ENCODE data around the gene RCHY1. TPM values are rescaled to one million over a fixed set of nuclear protein-coding genes. Genes with fewer than 3 reads are reported as not detected.
"Not testable (repeated sequence)": the region's sequence is repeated elsewhere in the genome, so short reads cannot be mapped to it uniquely, and the experiment has no call there.

The RCHY1 gene
- total and polyA plus RNA-seq, 12 donors = 7.4 to 54.2 (median 31.4) TPM

DNA sequence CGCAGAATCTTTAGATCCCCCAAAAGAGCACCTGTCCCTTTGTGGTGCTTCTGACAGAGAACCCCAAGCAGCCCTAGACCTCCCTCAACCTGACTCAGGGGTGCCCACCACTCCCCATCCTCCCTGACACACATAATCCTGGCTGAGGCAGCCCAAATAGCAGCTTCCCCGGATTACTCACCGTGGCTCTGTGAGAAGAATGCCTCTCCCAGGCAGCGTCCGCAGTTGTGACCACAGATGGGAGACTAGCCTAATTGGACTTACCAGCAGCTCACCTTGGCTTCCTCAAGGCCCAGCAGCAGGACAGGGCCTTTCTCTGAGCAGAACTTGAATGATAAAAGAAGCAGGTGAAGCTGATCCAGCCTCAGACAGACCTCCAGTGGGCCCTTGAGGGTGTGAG lies 31.3 kb upstream of the RCHY1 start:
- TF ChIP-seq, protein P1, sequence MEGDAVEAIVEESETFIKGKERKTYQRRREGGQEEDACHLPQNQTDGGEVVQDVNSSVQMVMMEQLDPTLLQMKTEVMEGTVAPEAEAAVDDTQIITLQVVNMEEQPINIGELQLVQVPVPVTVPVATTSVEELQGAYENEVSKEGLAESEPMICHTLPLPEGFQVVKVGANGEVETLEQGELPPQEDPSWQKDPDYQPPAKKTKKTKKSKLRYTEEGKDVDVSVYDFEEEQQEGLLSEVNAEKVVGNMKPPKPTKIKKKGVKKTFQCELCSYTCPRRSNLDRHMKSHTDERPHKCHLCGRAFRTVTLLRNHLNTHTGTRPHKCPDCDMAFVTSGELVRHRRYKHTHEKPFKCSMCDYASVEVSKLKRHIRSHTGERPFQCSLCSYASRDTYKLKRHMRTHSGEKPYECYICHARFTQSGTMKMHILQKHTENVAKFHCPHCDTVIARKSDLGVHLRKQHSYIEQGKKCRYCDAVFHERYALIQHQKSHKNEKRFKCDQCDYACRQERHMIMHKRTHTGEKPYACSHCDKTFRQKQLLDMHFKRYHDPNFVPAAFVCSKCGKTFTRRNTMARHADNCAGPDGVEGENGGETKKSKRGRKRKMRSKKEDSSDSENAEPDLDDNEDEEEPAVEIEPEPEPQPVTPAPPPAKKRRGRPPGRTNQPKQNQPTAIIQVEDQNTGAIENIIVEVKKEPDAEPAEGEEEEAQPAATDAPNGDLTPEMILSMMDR (IDR thresholded peaks at IDR 0.05) = no peak
- no peak for TF ChIP-seq POLR2A (IDR thresholded peaks at IDR 0.05)
- Histone ChIP-seq H3K9me3 (replicated peaks in 1 of 3) (no peaks in the 10 kb centered on the region), H3K27me3 (no peaks in the 10 kb centered on the region), H3K36me3 (replicated peaks in 1 of 2) (peaks cover 0 to 4% of the 10 kb centered on the region in 2 donors), H3K4me3 (no peak overlapping the region), H3K27ac (no peak overlapping the region), H3K4me1 (replicated peaks in 1 of 2) (no peaks in the 10 kb centered on the region)
- no peak for DNase-seq
- intact Hi-C loops (cut with DNase I) = no loop called here
- 90 to 98% (median 95%) methylated on average over 2 to 5 of the region's 5 CpGs for WGBS, 4 donors

GRCh38 chr4:75544870-75545269 lies 30.7 kb upstream of the RCHY1 start:
- 90 to 97% (median 95%) methylated on average over 3 of the region's 3 CpGs for WGBS, 4 donors
- intact Hi-C loops (cut with DNase I) = no loop called here
- no peaks in the 10 kb centered on the region for H3K27me3 ChIP-seq

DNA sequence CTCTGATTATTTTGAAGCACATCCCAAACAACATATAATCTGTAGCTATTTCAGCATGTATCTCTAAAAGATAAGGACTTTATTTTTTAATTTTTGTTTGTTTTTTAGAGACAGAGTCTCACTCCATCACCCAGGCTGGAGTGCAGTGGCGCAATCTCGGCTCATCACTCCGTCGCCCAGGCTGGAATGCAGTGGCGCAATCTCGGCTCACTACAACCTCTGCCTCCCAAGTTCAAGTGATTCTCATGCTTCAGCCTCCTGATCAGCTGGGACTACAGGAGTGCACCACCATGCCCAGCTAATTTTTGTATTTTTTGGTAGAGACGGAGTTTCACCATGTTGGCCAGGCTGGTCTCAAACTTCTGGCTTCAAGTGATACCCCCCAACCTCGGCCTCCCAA lies 30.0 kb upstream of the RCHY1 start:
- H3K4me3 ChIP-seq; H3K4me1 ChIP-seq (replicated peaks in 1 of 2); H3K9me3 ChIP-seq (replicated peaks in 1 of 3); H3K27me3 ChIP-seq; H3K27ac ChIP-seq; intact Hi-C loops (cut with DNase I); H3K36me3 ChIP-seq (replicated peaks in 1 of 2): not testable (repeated sequence)
- peak in 2 of 7 donors; percentile 4 to 28 for DNase-seq
- 87 to 91% (median 88%) methylated on average over 8 of the region's 8 CpGs for WGBS, 4 donors

More at GRCh38 chr4:75544870-75545269, 30.7 kb upstream of the RCHY1 start:
- Histone ChIP-seq H3K4me1 (replicated peaks in 1 of 2) (no peaks in the 10 kb centered on the region), H3K27ac (no peak overlapping the region), H3K36me3 (replicated peaks in 1 of 2) (peaks cover 0 to 4% of the 10 kb centered on the region in 2 donors), H3K4me3 (no peak overlapping the region), H3K9me3 (replicated peaks in 1 of 3) (no peaks in the 10 kb centered on the region)
- DNase-seq = no peak
- no peak for TF ChIP-seq POLR2A (IDR thresholded peaks at IDR 0.05)
- TF ChIP-seq, protein P1 (IDR thresholded peaks at IDR 0.05) = no peak

- H3K27ac ChIP-seq = no peak overlapping the region
- H3K27me3 ChIP-seq = no peaks in the 10 kb centered on the region
- TF ChIP-seq, protein P1 (IDR thresholded peaks at IDR 0.05) = no peak
- TF ChIP-seq POLR2A (IDR thresholded peaks at IDR 0.05) = no peak
- no peaks in the 10 kb centered on the region for H3K9me3 ChIP-seq (replicated peaks in 1 of 3)
- DNase-seq = no peak
- H3K4me3 ChIP-seq = no peak overlapping the region
- H3K4me1 ChIP-seq (replicated peaks in 1 of 2) = no peaks in the 10 kb centered on the region
- H3K36me3 ChIP-seq (replicated peaks in 1 of 2) = peaks cover 0 to 4% of the 10 kb centered on the region in 2 donors
- intact Hi-C loops (cut with DNase I) = no loop called here
Measured at GRCh38 chr4:75542824-75543223, 28.6 kb upstream of the RCHY1 start.

DNA sequence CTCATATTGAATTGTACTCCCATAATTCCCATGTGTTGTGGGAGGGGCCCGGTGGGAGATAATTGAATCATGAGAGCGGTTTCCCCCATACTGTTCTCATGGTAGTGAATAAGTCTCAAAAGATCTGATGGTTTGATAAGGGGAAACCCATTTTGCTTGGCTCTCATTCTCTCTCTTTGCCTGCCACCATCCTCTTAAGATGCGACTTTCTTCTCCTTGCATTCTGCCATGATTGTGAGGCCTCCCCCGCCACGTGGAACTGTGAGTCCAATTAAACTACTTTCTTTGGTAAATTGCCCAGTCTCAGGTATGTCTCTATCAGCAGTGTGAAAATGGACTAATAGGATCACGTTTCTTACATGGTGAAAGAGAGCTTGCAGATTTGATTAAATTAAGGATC lies 23.1 kb upstream of the RCHY1 start:
- H3K36me3 ChIP-seq (replicated peaks in 1 of 2); H3K4me1 ChIP-seq (replicated peaks in 1 of 2); DNase-seq; intact Hi-C loops (cut with DNase I); H3K27ac ChIP-seq; H3K9me3 ChIP-seq (replicated peaks in 1 of 3); H3K4me3 ChIP-seq; H3K27me3 ChIP-seq: not testable (repeated sequence)
- 88 to 94% (median 91%) methylated on average over 6 of the region's 6 CpGs for WGBS, 4 donors

- H3K9me3 ChIP-seq (replicated peaks in 1 of 3); intact Hi-C loops (cut with DNase I); H3K27ac ChIP-seq; DNase-seq; H3K4me1 ChIP-seq (replicated peaks in 1 of 2); H3K4me3 ChIP-seq; H3K27me3 ChIP-seq; H3K36me3 ChIP-seq (replicated peaks in 1 of 2): not testable (repeated sequence)
Measured at GRCh38 chr4:75533926-75534325, 19.7 kb upstream of the RCHY1 start.

DNA sequence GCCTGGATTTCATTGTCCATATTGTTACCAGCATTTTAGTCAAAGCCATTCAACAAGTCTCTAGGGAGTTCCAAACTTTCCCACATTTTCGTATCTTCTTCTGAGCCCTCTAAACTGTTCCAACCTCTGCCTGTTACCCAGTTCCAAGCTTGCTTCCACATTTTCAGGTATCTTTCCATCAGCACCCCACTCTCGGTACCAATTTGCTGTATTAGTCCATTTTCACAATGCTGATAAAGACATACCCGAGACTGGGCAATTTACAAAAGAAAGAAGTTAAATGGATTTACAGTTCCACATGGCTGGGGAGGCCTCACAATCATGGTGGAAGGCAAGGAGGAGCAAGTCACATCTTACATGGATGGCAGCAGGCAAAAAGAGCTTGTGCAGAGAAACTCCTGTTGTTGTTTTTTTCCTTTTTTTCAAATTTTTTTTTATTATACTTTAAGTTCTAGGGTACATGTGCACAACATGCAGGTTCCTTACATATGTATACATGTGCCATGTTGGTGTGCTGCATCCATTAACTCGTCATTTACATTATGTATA lies 19.2 kb upstream of the RCHY1 start:
- H3K27me3 ChIP-seq; H3K27ac ChIP-seq; H3K36me3 ChIP-seq (replicated peaks in 1 of 2); H3K4me3 ChIP-seq; H3K4me1 ChIP-seq (replicated peaks in 1 of 2); DNase-seq; intact Hi-C loops (cut with DNase I); H3K9me3 ChIP-seq (replicated peaks in 1 of 3): not testable (repeated sequence)
- 94 to 99% (median 95%) methylated on average over 4 of the region's 4 CpGs for WGBS, 4 donors

GRCh38 chr4:75531536-75532143 lies 17.4 kb upstream of the RCHY1 start:
- H3K4me1 ChIP-seq (replicated peaks in 1 of 2); H3K27me3 ChIP-seq; H3K27ac ChIP-seq; intact Hi-C loops (cut with DNase I); DNase-seq; H3K4me3 ChIP-seq; H3K9me3 ChIP-seq (replicated peaks in 1 of 3): not testable (repeated sequence)
- peaks cover 6 to 26% of the 10 kb centered on the region in 2 donors for H3K36me3 ChIP-seq (replicated peaks in 1 of 2)
- 73 to 99% (median 96%) methylated on average over 7 of the region's 7 CpGs for WGBS, 4 donors
